Activated naive CD4-positive, alpha-beta T cell treated with anti-CD3 and anti-CD28 coated beads for 36 hours (primary cell): ENCODE measurements around the gene TMEM192. TPM values are rescaled to one million over a fixed set of nuclear protein-coding genes. Genes with fewer than 3 reads are reported as not detected.
A peak's percentile ranks its signal among the peaks of the same experiment; 100 is the strongest.
"Not testable (repeated sequence)": the region's sequence is repeated elsewhere in the genome, so short reads cannot be mapped to it uniquely, and the experiment has no call there.

Experiments
- CTCF ChIA-PET: fragments of 350-600 bp; sonication (Branson Sonifier 250); formaldehyde crosslinking; loops from one replicate; lab custom pipeline; 2021; ENCODE audit warnings: antibody characterized with exemption; lab: Charles Lee
- DNase-seq: peaks from one replicate; pipeline ENCODE4 v3.0.0-alpha.2; 2020
- H3K27ac Mint-ChIP-seq: one replicate; pipeline ENCODE4 v1.8.0; 2021; ENCODE audit warnings: mild to moderate bottlenecking, mixed read lengths
- H3K27me3 Mint-ChIP-seq: one replicate; pipeline ENCODE4 v1.8.0; 2021; ENCODE audit warnings: low read depth, mixed read lengths
- H3K36me3 Mint-ChIP-seq: one replicate; pipeline ENCODE4 v1.8.0; 2021; ENCODE audit warnings: low read depth, mixed read lengths
- H3K4me1 Mint-ChIP-seq: one replicate; pipeline ENCODE4 v1.8.0; 2021; ENCODE audit warnings: low read depth, mixed read lengths
- H3K4me3 Mint-ChIP-seq: one replicate; pipeline ENCODE4 v1.8.0; 2021; ENCODE audit warnings: mild to moderate bottlenecking, moderate library complexity, mixed read lengths
- H3K9me3 Mint-ChIP-seq: one replicate; pipeline ENCODE4 v1.8.0; 2021; ENCODE audit warnings: mixed read lengths
- intact Hi-C: fragments of 100-400 bp; cut with micrococcal nuclease; formaldehyde crosslinking; loops from one replicate; pipeline ENCODE4 v1.15.1; 2023
- total RNA-seq, 2 experiments: library from RNA; stranded (reverse); gene quantifications; one replicate each; pipeline ENCODE4 v1.2.3, GENCODE V29; 2021

TMEM192 gene
- total RNA-seq, 2 experiments from 2014 or later: 6.3 to 8.9 TPM

- Mint-ChIP-seq H3K9me3 (no peaks in the 10 kb centered on the region), H3K4me1 (peaks cover 2% of the 10 kb centered on the region), H3K27me3 (no peaks in the 10 kb centered on the region), H3K27ac (no peak overlapping the region), H3K4me3 (no peak overlapping the region), H3K36me3 (no peaks in the 10 kb centered on the region)
- no peak for DNase-seq
- intact Hi-C loops: no loop called here
- CTCF ChIA-PET: interaction anchor here (1.5 to 3.4 kb wide), 9 partner anchors 8 to 338 kb away, joined by 5 to 47 read pairs (median 16); partner anchors contain the start of gene MSMO1
These were observed 17.3 kb upstream of the TMEM192 start for GRCh38 chr4:165129924-165130323.

- H3K4me1 Mint-ChIP-seq, H3K27ac Mint-ChIP-seq, H3K4me3 Mint-ChIP-seq, DNase-seq, H3K27me3 Mint-ChIP-seq, CTCF ChIA-PET, H3K9me3 Mint-ChIP-seq, H3K36me3 Mint-ChIP-seq, intact Hi-C loops: not testable (repeated sequence)
These were observed 13.3 kb upstream of the TMEM192 start for GRCh38 chr4:165125869-165126499.

- CTCF ChIA-PET: interaction anchor here (1.0 kb wide), 1 partner anchor 12 kb away, joined by 3 read pairs; the partner anchor contains the start of gene TMEM192
- Mint-ChIP-seq H3K4me3 (no peak overlapping the region), H3K27ac (no peak overlapping the region), H3K9me3 (no peaks in the 10 kb centered on the region), H3K27me3 (peaks cover 2% of the 10 kb centered on the region), H3K4me1 (no peaks in the 10 kb centered on the region), H3K36me3 (no peaks in the 10 kb centered on the region)
- intact Hi-C loops: no loop called here
- DNase-seq: no peak
These were observed 11.8 kb upstream of the TMEM192 start for GRCh38 chr4:165124488-165124887.

- no peak for DNase-seq
- Mint-ChIP-seq H3K27me3 (peaks cover 2% of the 10 kb centered on the region), H3K4me1 (peaks cover 7% of the 10 kb centered on the region), H3K27ac (no peak overlapping the region), H3K9me3 (no peaks in the 10 kb centered on the region), H3K36me3 (no peaks in the 10 kb centered on the region), H3K4me3 (no peak overlapping the region)
- intact Hi-C loops: no loop called here
- CTCF ChIA-PET: interaction anchor here (0.6 to 1.1 kb wide), 4 partner anchors 13 to 414 kb away, joined by 3 to 5 read pairs (median 3); no protein-coding TSS in a partner anchor
These were observed 5.7 kb upstream of the TMEM192 start for GRCh38 chr4:165118256-165118909.

GRCh38 chr4:165115301-165115700, 2.6 kb upstream of the TMEM192 start:
- CTCF ChIA-PET: interaction anchor here (1.8 kb wide), 1 partner anchor 16 kb away, joined by 6 read pairs; no protein-coding TSS in a partner anchor
- intact Hi-C loops: no loop called here
- Mint-ChIP-seq H3K36me3 (peaks cover 2% of the 10 kb centered on the region), H3K27ac (no peak overlapping the region), H3K27me3 (no peaks in the 10 kb centered on the region), H3K4me1 (peaks cover 16% of the 10 kb centered on the region), H3K9me3 (no peaks in the 10 kb centered on the region), H3K4me3 (no peak overlapping the region)
- DNase-seq: no peak

GRCh38 chr4:165111906-165112367, 723 bp downstream of the TMEM192 start:
- Mint-ChIP-seq H3K9me3 (no peaks in the 10 kb centered on the region), H3K27ac (peak overlapping the region; percentile 74), H3K4me3 (peak overlapping the region; percentile 94), H3K27me3 (no peaks in the 10 kb centered on the region), H3K36me3 (peaks cover 2% of the 10 kb centered on the region), H3K4me1 (peaks cover 13% of the 10 kb centered on the region)
- CTCF ChIA-PET: no interaction called here
- intact Hi-C loops: loop anchor here (1.0 to 5.0 kb wide), 5 partner anchors 145 to 1946 kb away; partner anchors contain the start of genes CPE, MSMO1 and NAF1
- no peak for DNase-seq

- Mint-ChIP-seq H3K4me3 (no peak overlapping the region), H3K9me3 (no peaks in the 10 kb centered on the region), H3K36me3 (peaks cover 2% of the 10 kb centered on the region), H3K27me3 (no peaks in the 10 kb centered on the region), H3K27ac (no peak overlapping the region), H3K4me1 (peaks cover 3% of the 10 kb centered on the region)
- DNase-seq: no peak
- CTCF ChIA-PET: interaction anchor here (0.6 kb wide), 1 partner anchor 42 kb away, joined by 3 read pairs; no protein-coding TSS in a partner anchor
- intact Hi-C loops: no loop called here
These were observed 6.1 kb downstream of the TMEM192 start for GRCh38 chr4:165106518-165106917.

GRCh38 chr4:165101641-165102040, 11.0 kb downstream of the TMEM192 start:
- CTCF ChIA-PET: interaction anchor here (0.9 kb wide), 1 partner anchor 11 kb away, joined by 3 read pairs; the partner anchor contains the start of gene TMEM192
- Mint-ChIP-seq H3K27me3 (no peaks in the 10 kb centered on the region), H3K27ac (no peak overlapping the region), H3K4me1 (no peaks in the 10 kb centered on the region), H3K4me3 (no peak overlapping the region), H3K9me3 (no peaks in the 10 kb centered on the region), H3K36me3 (peaks cover 5% of the 10 kb centered on the region)
- intact Hi-C loops: no loop called here
- DNase-seq: no peak

GRCh38 chr4:165096776-165097175, 15.9 kb downstream of the TMEM192 start:
- CTCF ChIA-PET: interaction anchor here (0.6 to 1.6 kb wide), 8 partner anchors 9 to 369 kb away, joined by 3 to 5 read pairs (median 3); partner anchors contain the start of gene TMEM192
- Mint-ChIP-seq H3K27me3 (no peaks in the 10 kb centered on the region), H3K9me3 (no peaks in the 10 kb centered on the region), H3K27ac (no peak overlapping the region), H3K4me1 (no peaks in the 10 kb centered on the region), H3K4me3 (no peak overlapping the region), H3K36me3 (peaks cover 8% of the 10 kb centered on the region)
- no peak for DNase-seq
- intact Hi-C loops: loop anchor here (1.0 kb wide), 1 partner anchor 317 kb away; no protein-coding TSS in a partner anchor

GRCh38 chr4:165095291-165095690, 17.4 kb downstream of the TMEM192 start:
- Mint-ChIP-seq H3K36me3 (peaks cover 7% of the 10 kb centered on the region), H3K4me3 (no peak overlapping the region), H3K27me3 (no peaks in the 10 kb centered on the region), H3K9me3 (no peaks in the 10 kb centered on the region), H3K4me1 (no peaks in the 10 kb centered on the region), H3K27ac (no peak overlapping the region)
- no peak for DNase-seq
- intact Hi-C loops: no loop called here
- CTCF ChIA-PET: no interaction called here

GRCh38 chr4:165094873-165095272, 17.8 kb downstream of the TMEM192 start:
- CTCF ChIA-PET: no interaction called here
- Mint-ChIP-seq H3K27me3 (no peaks in the 10 kb centered on the region), H3K4me1 (no peaks in the 10 kb centered on the region), H3K9me3 (no peaks in the 10 kb centered on the region), H3K4me3 (no peak overlapping the region), H3K27ac (no peak overlapping the region), H3K36me3 (peaks cover 7% of the 10 kb centered on the region)
- intact Hi-C loops: no loop called here
- no peak for DNase-seq

- H3K27ac Mint-ChIP-seq, H3K4me1 Mint-ChIP-seq, H3K4me3 Mint-ChIP-seq, intact Hi-C loops, DNase-seq, H3K27me3 Mint-ChIP-seq, H3K9me3 Mint-ChIP-seq, CTCF ChIA-PET: not testable (repeated sequence)
- H3K36me3 Mint-ChIP-seq: peaks cover 15% of the 10 kb centered on the region
These were observed 20.5 kb downstream of the TMEM192 start for GRCh38 chr4:165092187-165092586.
